SK-N-SH treated with all-trans-retinoic acid at 6 μM for 48 hours (cell line): Measurements from ENCODE around the gene COMMD9.
A peak's percentile ranks its signal among the peaks of the same experiment; 100 is the strongest.

Source experiments
- ATAC-seq: fragments of 200-7000 bp; cut with Tn5 transposase; 3 replicates; pipeline ENCODE4 v1.9.1; 2020; ENCODE audit warnings: mild to moderate bottlenecking, moderate library complexity
- ARNTL ChIP-seq: fragments of 450-650 bp; formaldehyde crosslinking; IDR thresholded peaks from 2 replicates; pipeline ENCODE4 v1.5.0; 2020; ENCODE audit warnings: low read depth, mild to moderate bottlenecking, moderate library complexity, borderline replicate concordance
- BACH2 ChIP-seq: fragments of 250-450 bp; sonication (Bioruptor Pico); IDR thresholded peaks from 2 replicates; pipeline ENCODE4 v1.9.0; 2021; ENCODE audit warnings: mild to moderate bottlenecking, borderline replicate concordance
- CREB5 ChIP-seq: fragments of 250-450 bp; sonication (Bioruptor Pico); IDR thresholded peaks from 2 replicates; pipeline ENCODE4 v1.5.1; 2020; ENCODE audit warnings: low read depth, mild to moderate bottlenecking, moderate library complexity
- CSDC2 ChIP-seq: fragments of 250-450 bp; sonication (Bioruptor Pico); IDR thresholded peaks from 2 replicates; pipeline ENCODE4 v1.5.0; 2020; ENCODE audit warnings: mild to moderate bottlenecking, moderate library complexity
- ESRRG ChIP-seq: fragments of 250-450 bp; sonication (Bioruptor Pico); IDR thresholded peaks from 2 replicates; pipeline ENCODE4 v1.6.1; 2021; ENCODE audit warnings: mild to moderate bottlenecking
- GLIS3 ChIP-seq: fragments of 250-450 bp; sonication (Bioruptor Pico); IDR thresholded peaks from 2 replicates; pipeline ENCODE4 v1.5.0; 2020; ENCODE audit warnings: mild to moderate bottlenecking, moderate library complexity
- PPARA ChIP-seq: fragments of 250-450 bp; sonication (Bioruptor Pico); IDR thresholded peaks from 2 replicates; pipeline ENCODE4 v1.5.0; 2020; ENCODE audit warnings: mild to moderate bottlenecking, borderline replicate concordance
- RARB ChIP-seq: fragments of 250-450 bp; sonication (Bioruptor Pico); IDR thresholded peaks from 2 replicates; pipeline ENCODE4 v1.8.0; 2021; ENCODE audit warnings: mild to moderate bottlenecking, moderate library complexity
- SNAI2 ChIP-seq: fragments of 250-450 bp; sonication (Bioruptor Pico); IDR thresholded peaks from 2 replicates; pipeline ENCODE4 v1.5.0; 2020; ENCODE audit warnings: mild to moderate bottlenecking, moderate library complexity
- TCF4 ChIP-seq: fragments of 250-450 bp; sonication (Bioruptor Pico); IDR thresholded peaks from 2 replicates; pipeline ENCODE4 v1.8.0; 2021; ENCODE audit warnings: mild to moderate bottlenecking, moderate library complexity, borderline replicate concordance
- TOX ChIP-seq: fragments of 250-450 bp; sonication (Bioruptor Pico); IDR thresholded peaks from 2 replicates; pipeline ENCODE4 v1.8.0; 2021; ENCODE audit warnings: mild to moderate bottlenecking, moderate library complexity, borderline replicate concordance
- TSHZ2 ChIP-seq: fragments of 250-450 bp; sonication (Bioruptor Pico); IDR thresholded peaks from 2 replicates; pipeline ENCODE4 v1.5.0; 2020; ENCODE audit warnings: mild to moderate bottlenecking, moderate library complexity
- ZFP3 ChIP-seq: fragments of 250-450 bp; sonication (Bioruptor Pico); IDR thresholded peaks from 2 replicates; pipeline ENCODE4 v1.5.0; 2020; ENCODE audit warnings: mild to moderate bottlenecking, moderate library complexity
- ZNF565 ChIP-seq: fragments of 450-650 bp; formaldehyde crosslinking; conservative IDR thresholded peaks from 2 replicates; pipeline ENCODE4 v1.5.0; 2020; ENCODE audit warnings: low read depth, mild to moderate bottlenecking, moderate library complexity
- ZNF70 ChIP-seq: fragments of 450-650 bp; formaldehyde crosslinking; IDR thresholded peaks from 2 replicates; pipeline ENCODE4 v1.5.0; 2020; ENCODE audit warnings: mild to moderate bottlenecking, moderate library complexity
- ZNF8 ChIP-seq: fragments of 450-650 bp; formaldehyde crosslinking; IDR thresholded peaks from 2 replicates; pipeline ENCODE4 v1.5.0; 2020; ENCODE audit warnings: mild to moderate bottlenecking, moderate library complexity
- TF ChIP-seq, protein P1 (sequence below): fragments of 250-450 bp; sonication (Bioruptor Pico); IDR thresholded peaks from 2 replicates; pipeline ENCODE4 v1.8.0; 2021; ENCODE audit warnings: low read depth, mild to moderate bottlenecking, moderate library complexity, borderline replicate concordance
- TF ChIP-seq, protein P2 (sequence below): fragments of 250-450 bp; sonication (Bioruptor Pico); IDR thresholded peaks from 2 replicates; pipeline ENCODE4 v1.8.0; 2020; ENCODE audit warnings: mild to moderate bottlenecking, moderate library complexity, borderline replicate concordance
- TF ChIP-seq, protein P3 (sequence below): fragments of 250-450 bp; sonication (Bioruptor Pico); IDR thresholded peaks from 2 replicates; pipeline ENCODE4 v1.5.1; 2021; ENCODE audit warnings: mild to moderate bottlenecking, moderate library complexity

Gene COMMD9

DNA sequence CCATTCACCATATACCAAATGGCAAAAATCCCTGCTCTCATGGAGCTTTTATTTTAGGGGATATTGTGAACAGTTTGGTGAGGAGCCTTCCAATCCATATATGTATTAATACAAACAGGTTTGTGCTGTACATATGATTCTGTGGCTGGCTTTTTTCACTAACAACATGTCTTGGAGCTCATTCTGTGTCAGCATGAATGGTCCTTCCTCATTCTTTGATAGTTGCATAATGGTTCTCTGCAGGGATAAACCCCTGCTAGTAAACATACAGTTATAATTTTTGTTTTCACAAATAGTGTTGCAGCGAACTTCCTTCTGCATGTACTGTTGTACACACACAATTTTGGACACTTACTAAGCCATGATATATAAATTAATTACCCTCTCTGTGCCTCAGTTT, 15.1 kb upstream of the COMMD9 start:
- TF ChIP-seq, protein P1, sequence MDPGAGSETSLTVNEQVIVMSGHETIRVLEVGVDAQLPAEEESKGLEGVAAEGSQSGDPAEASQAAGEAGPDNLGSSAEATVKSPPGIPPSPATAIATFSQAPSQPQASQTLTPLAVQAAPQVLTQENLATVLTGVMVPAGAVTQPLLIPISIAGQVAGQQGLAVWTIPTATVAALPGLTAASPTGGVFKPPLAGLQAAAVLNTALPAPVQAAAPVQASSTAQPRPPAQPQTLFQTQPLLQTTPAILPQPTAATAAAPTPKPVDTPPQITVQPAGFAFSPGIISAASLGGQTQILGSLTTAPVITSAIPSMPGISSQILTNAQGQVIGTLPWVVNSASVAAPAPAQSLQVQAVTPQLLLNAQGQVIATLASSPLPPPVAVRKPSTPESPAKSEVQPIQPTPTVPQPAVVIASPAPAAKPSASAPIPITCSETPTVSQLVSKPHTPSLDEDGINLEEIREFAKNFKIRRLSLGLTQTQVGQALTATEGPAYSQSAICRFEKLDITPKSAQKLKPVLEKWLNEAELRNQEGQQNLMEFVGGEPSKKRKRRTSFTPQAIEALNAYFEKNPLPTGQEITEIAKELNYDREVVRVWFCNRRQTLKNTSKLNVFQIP (CRISPR knock-in tag), result no peak
- TF ChIP-seq SNAI2, result no peak
- TF ChIP-seq TOX, result no peak
- TF ChIP-seq BACH2 (CRISPR knock-in tag), result no peak
- TF ChIP-seq, protein P2, sequence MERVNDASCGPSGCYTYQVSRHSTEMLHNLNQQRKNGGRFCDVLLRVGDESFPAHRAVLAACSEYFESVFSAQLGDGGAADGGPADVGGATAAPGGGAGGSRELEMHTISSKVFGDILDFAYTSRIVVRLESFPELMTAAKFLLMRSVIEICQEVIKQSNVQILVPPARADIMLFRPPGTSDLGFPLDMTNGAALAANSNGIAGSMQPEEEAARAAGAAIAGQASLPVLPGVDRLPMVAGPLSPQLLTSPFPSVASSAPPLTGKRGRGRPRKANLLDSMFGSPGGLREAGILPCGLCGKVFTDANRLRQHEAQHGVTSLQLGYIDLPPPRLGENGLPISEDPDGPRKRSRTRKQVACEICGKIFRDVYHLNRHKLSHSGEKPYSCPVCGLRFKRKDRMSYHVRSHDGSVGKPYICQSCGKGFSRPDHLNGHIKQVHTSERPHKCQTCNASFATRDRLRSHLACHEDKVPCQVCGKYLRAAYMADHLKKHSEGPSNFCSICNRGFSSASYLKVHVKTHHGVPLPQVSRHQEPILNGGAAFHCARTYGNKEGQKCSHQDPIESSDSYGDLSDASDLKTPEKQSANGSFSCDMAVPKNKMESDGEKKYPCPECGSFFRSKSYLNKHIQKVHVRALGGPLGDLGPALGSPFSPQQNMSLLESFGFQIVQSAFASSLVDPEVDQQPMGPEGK (CRISPR knock-in tag), result no peak
- TF ChIP-seq ZFP3 (CRISPR knock-in tag), result no peak
- no peak for TF ChIP-seq ZNF565 (CRISPR knock-in tag)
- no peak for TF ChIP-seq ZNF70 (CRISPR knock-in tag)
- TF ChIP-seq, protein P3, sequence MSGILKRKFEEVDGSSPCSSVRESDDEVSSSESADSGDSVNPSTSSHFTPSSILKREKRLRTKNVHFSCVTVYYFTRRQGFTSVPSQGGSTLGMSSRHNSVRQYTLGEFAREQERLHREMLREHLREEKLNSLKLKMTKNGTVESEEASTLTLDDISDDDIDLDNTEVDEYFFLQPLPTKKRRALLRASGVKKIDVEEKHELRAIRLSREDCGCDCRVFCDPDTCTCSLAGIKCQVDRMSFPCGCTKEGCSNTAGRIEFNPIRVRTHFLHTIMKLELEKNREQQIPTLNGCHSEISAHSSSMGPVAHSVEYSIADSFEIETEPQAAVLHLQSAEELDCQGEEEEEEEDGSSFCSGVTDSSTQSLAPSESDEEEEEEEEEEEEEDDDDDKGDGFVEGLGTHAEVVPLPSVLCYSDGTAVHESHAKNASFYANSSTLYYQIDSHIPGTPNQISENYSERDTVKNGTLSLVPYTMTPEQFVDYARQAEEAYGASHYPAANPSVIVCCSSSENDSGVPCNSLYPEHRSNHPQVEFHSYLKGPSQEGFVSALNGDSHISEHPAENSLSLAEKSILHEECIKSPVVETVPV (CRISPR knock-in tag), result no peak
- no peak for TF ChIP-seq ESRRG (CRISPR knock-in tag)
- no peak for TF ChIP-seq ZNF8 (CRISPR knock-in tag)
- TF ChIP-seq PPARA (CRISPR knock-in tag), result no peak
- no peak for TF ChIP-seq TSHZ2 (CRISPR knock-in tag)
- no peak for TF ChIP-seq CSDC2
- TF ChIP-seq RARB (CRISPR knock-in tag), result no peak
- TF ChIP-seq ARNTL, result no peak
- no peak for TF ChIP-seq CREB5 (CRISPR knock-in tag)
- TF ChIP-seq, all 23 proteins: peak for 0
- no peak for ATAC-seq

DNA sequence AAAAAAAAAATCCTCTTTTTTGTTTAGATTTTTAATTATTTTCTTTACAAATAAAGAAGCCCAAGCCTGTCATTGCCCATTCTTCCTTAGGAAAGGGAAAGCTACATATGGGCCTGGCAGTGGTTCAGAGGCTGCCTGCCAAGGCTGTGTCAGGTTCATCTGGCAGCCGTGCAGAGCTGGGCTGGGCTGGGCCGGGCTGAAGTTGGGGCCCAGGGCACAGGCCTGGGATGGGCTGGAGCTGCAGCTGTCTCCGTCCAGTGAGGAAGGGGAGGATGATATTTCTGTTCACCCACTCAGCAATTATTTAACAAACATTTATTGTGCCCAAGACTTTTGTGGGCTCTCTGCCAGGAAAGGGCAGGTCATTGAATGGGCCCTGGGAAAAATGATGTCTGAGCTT, 11.4 kb upstream of the COMMD9 start:
- peak; percentile 83 for ATAC-seq
- TF ChIP-seq PPARA (CRISPR knock-in tag) (no peak), GLIS3 (CRISPR knock-in tag) (no peak), TCF4 (no peak)
- TF ChIP-seq, protein P3 (CRISPR knock-in tag), result no peak
- TF ChIP-seq, protein P1 (CRISPR knock-in tag), result no peak
